Activated B cell treated with CpG ODN at 0.5 μM for 24 hours (primary cell): ENCODE data around the gene PDE3B. TPM values are rescaled to one million over a fixed set of nuclear protein-coding genes. Genes with fewer than 3 reads are reported as not detected.
"Not testable (repeated sequence)": the region's sequence is repeated elsewhere in the genome, so short reads cannot be mapped to it uniquely, and the experiment has no call there.

Source experiments
- ATAC-seq: fragments of 200-7000 bp; cut with Tn5 transposase; one replicate; pipeline ENCODE4 v1.10.0; 2021; ENCODE audit warnings: low read depth, mild to moderate bottlenecking, moderate library complexity
- CTCF ChIA-PET: fragments of 350-600 bp; sonication (Branson Sonifier 250); formaldehyde crosslinking; loops from one replicate; lab custom pipeline; 2021; ENCODE audit warnings: antibody characterized with exemption; lab: Charles Lee
- POLR2A ChIA-PET: fragments of 350-600 bp; sonication (Branson Sonifier 250); formaldehyde crosslinking; loops from one replicate; lab custom pipeline; 2021; ENCODE audit warnings: antibody characterized with exemption; lab: Charles Lee
- DNase-seq: peaks from one replicate; pipeline ENCODE4 v3.0.0; 2022
- H3K27ac Mint-ChIP-seq: one replicate; pipeline ENCODE4 v1.8.0; 2020; ENCODE audit warnings: mixed read lengths
- H3K27me3 Mint-ChIP-seq: one replicate; pipeline ENCODE4 v1.8.0; 2021; ENCODE audit warnings: mixed read lengths
- H3K36me3 Mint-ChIP-seq: one replicate; pipeline ENCODE4 v1.8.0; 2021; ENCODE audit warnings: low read depth, mixed read lengths
- H3K4me1 Mint-ChIP-seq: one replicate; pipeline ENCODE4 v1.8.0; 2021; ENCODE audit warnings: mixed read lengths
- H3K4me3 Mint-ChIP-seq: one replicate; pipeline ENCODE4 v1.8.0; 2020; ENCODE audit warnings: mild to moderate bottlenecking, mixed read lengths
- H3K9me3 Mint-ChIP-seq: one replicate; pipeline ENCODE4 v1.8.0; 2020; ENCODE audit warnings: mixed read lengths
- CTCF ChIP-seq: fragments of 200-600 bp; IDR thresholded peaks from one replicate; pipeline ENCODE4 v1.8.0; 2022; ENCODE audit warnings: antibody characterized with exemption, mild to moderate bottlenecking
- intact Hi-C: fragments of 100-400 bp; cut with micrococcal nuclease; formaldehyde crosslinking; loops from one replicate; pipeline ENCODE4 v1.15.1; 2024
- total RNA-seq: library from RNA; stranded (reverse); gene quantifications from 2 replicates; pipeline ENCODE4 v1.2.3, GENCODE V29; 2022

The PDE3B gene
- total RNA-seq, 1 donor from 2014 or later, result 13.4 TPM

GRCh38 chr11:14725150-14725549 is 81.5 kb downstream of the PDE3B start:
- no peak overlapping the region for H3K27ac Mint-ChIP-seq
- POLR2A ChIA-PET, result interaction anchor here (0.9 kb wide), 1 partner anchor 80 kb away, joined by 6 read pairs; no protein-coding TSS in a partner anchor
- intact Hi-C loops, result no loop called here

DNA sequence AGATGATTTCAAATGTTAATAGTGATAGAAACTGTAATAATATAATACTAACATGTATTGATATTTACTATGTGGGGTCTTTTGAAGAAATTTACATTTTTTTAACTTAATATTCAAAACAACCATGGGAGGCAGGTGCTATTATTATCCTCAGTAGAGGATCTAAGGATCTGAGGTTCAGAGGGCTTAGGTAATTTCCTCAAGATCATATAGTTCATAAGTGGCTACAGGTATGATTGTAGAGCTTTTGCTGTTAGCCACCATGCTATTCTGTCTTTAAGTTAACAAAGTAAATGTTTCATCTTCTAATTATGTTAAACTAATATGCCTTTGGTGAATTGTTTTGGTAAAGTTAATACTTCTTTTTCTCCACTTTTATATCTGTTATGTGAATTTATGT is 83.6 kb downstream of the PDE3B start:
- H3K27ac Mint-ChIP-seq, result no peak overlapping the region
- H3K4me3 Mint-ChIP-seq, result no peak overlapping the region
- ChIA-PET POLR2A (no interaction called here), CTCF (no interaction called here)
- no peaks in the 10 kb centered on the region for H3K27me3 Mint-ChIP-seq
- H3K36me3 Mint-ChIP-seq, result no peaks in the 10 kb centered on the region
- no peaks in the 10 kb centered on the region for H3K9me3 Mint-ChIP-seq
- DNase-seq, result no peak
- ATAC-seq, result no peak
- intact Hi-C loops, result no loop called here
- peaks cover 3% of the 10 kb centered on the region for H3K4me1 Mint-ChIP-seq
- TF ChIP-seq CTCF, result no peak

More at GRCh38 chr11:14725150-14725549, 81.5 kb downstream of the PDE3B start:
- H3K9me3 Mint-ChIP-seq, result no peaks in the 10 kb centered on the region
- H3K4me3 Mint-ChIP-seq, result no peak overlapping the region
- CTCF ChIA-PET, result no interaction called here
- no peak for DNase-seq
- ATAC-seq, result no peak
- no peaks in the 10 kb centered on the region for H3K27me3 Mint-ChIP-seq
- no peaks in the 10 kb centered on the region for H3K36me3 Mint-ChIP-seq
- no peak for TF ChIP-seq CTCF
- H3K4me1 Mint-ChIP-seq, result peaks cover 3% of the 10 kb centered on the region

DNA sequence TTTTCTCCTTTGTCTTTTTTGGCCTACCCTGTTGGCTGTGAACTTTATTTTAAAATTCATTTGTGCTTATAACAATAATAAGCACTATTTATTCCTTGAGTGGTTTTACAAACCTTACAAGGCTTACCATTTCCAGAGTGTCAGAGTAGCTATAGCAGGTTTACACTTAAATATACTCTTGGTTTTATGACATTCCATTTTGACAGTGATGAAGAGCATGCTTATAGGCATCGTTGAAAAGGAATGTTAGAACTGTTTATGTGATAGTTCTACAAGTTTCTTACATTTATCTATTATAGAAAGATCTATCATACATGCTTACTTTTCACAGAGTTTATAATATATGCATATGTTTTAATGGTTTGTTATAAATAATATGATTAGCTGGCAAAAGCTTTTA is 84.1 kb downstream of the PDE3B start:
- Mint-ChIP-seq H3K27ac (no peak overlapping the region), H3K4me1 (peaks cover 3% of the 10 kb centered on the region), H3K4me3 (no peak overlapping the region), H3K27me3 (no peaks in the 10 kb centered on the region), H3K36me3 (no peaks in the 10 kb centered on the region), H3K9me3 (no peaks in the 10 kb centered on the region)
- ATAC-seq (no peak), DNase-seq (no peak)
- CTCF ChIA-PET, result no interaction called here
- no peak for TF ChIP-seq CTCF
- POLR2A ChIA-PET, result no interaction called here
- intact Hi-C loops, result no loop called here

DNA sequence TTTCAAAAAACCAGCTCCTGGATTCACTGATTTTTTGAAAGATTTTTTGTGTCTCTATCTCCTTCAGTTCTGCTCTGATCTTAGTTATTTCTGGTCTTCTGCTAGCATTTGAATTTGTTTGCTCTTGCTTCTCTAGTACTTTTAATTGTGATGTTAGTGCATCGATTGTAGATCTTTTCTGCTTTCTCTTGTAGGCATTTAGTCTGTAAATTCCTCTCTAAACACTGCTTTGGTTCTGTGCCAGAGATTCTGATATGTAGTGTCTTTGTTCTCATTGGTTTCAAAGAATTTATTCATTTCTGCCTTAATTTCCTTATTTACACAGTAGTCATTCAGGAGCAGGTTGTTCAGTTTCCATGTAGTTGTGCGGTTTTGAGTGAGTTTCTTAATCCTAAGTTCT is 96.9 kb downstream of the PDE3B start:
- ATAC-seq, H3K4me1 Mint-ChIP-seq, DNase-seq, intact Hi-C loops, H3K36me3 Mint-ChIP-seq, POLR2A ChIA-PET, CTCF ChIA-PET, H3K27ac Mint-ChIP-seq, H3K4me3 Mint-ChIP-seq, H3K27me3 Mint-ChIP-seq: not testable (repeated sequence)
- H3K9me3 Mint-ChIP-seq, result peaks cover 10% of the 10 kb centered on the region

DNA sequence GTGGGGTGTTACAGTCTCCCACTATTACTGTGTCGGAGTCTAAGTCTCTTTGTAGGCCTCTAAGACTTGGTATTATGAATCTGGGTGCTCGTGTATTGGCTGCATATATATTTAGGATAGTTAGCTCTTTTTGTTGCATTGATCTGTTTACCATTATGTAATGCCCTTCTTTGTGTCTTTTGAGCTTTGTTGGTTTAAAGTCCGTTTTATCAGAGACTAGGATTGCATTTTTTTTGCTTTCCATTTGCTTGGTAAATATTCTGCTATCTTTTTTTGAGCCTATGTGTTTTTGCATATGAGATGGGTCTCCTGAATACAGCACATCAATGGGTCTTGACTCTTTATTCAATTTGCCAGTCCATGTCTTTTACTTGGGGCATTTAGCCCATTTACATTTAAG is 97.6 kb downstream of the PDE3B start:
- no peak for DNase-seq
- CTCF ChIA-PET, result no interaction called here
- H3K9me3 Mint-ChIP-seq, result peaks cover 10% of the 10 kb centered on the region
- no peak overlapping the region for H3K4me3 Mint-ChIP-seq
- H3K36me3 Mint-ChIP-seq, result no peaks in the 10 kb centered on the region
- no peak for TF ChIP-seq CTCF
- H3K27me3 Mint-ChIP-seq, result peaks cover 6% of the 10 kb centered on the region
- POLR2A ChIA-PET, result no interaction called here
- no peaks in the 10 kb centered on the region for H3K4me1 Mint-ChIP-seq
- intact Hi-C loops, result no loop called here
- ATAC-seq, result no peak
- no peak overlapping the region for H3K27ac Mint-ChIP-seq

DNA sequence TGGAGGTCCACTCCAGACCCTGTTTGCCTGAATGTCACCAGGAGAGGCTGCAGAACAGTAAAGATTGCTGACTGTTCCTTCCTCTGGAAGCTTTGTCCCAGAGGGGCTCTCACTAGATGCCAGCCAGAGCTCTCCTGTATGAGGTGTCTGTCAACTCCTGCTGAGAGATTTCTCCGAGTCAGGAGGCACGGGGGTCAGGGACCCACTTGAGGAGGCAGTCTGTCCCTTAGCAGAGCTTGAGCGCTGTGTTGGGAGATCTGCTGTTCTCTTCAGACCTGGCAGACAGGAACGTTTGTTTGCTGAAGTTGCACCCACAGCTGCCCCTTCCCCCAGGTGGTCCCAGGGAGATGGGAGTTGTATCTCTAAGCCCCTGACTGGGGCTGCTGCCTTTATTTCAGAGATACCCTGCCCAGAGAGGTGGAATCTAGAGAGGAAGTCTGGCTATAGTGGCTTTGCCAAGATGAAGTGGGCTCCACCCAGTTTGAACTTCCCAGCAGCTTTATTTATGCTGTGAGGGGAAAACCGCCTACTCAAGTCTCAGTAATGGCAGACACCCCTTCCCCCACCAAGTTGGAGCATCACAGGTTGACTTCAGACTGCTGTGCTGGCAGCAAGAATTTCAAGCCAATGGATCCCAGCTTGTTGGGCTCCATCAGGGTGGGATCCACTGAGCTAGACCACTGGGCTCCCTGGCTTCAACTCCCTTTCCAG is 99.4 kb downstream of the PDE3B start:
- intact Hi-C loops, result no loop called here
- H3K9me3 Mint-ChIP-seq, result peaks cover 10% of the 10 kb centered on the region
- no peak for ATAC-seq
- POLR2A ChIA-PET, result no interaction called here
- no peak overlapping the region for H3K4me3 Mint-ChIP-seq
- CTCF ChIA-PET, result no interaction called here
- no peak for DNase-seq
- no peak for TF ChIP-seq CTCF
- no peaks in the 10 kb centered on the region for H3K36me3 Mint-ChIP-seq
- H3K27me3 Mint-ChIP-seq, result peaks cover 9% of the 10 kb centered on the region
- no peak overlapping the region for H3K27ac Mint-ChIP-seq
- H3K4me1 Mint-ChIP-seq, result no peaks in the 10 kb centered on the region

DNA sequence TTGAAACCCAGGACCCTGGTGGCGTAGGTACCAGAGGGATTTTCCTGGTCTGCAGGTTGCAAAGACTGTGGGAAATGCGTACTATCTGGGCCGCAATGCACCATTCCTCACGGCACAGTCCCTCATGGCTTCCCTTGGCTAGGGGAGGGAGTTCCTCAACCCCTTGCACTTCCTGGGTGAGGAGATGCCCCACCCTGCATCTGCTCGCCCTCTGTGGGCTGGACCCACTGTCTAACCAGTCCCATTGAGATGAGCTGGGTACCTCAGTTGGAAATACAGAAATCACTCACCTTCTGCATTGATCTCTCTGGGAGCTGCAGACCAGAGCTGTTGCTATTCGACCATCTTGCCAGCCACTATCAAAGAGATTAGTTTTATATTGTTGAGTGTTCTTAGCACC is 100.1 kb downstream of the PDE3B start:
- ATAC-seq, CTCF ChIA-PET, H3K4me1 Mint-ChIP-seq, H3K27me3 Mint-ChIP-seq, H3K27ac Mint-ChIP-seq, POLR2A ChIA-PET, DNase-seq, intact Hi-C loops, H3K36me3 Mint-ChIP-seq, H3K9me3 Mint-ChIP-seq, H3K4me3 Mint-ChIP-seq: not testable (repeated sequence)
